Measurements from ENCODE around the gene MIAT. TPM values are rescaled to one million over a fixed set of nuclear protein-coding genes. Genes with fewer than 3 reads are reported as not detected.

Gene MIAT
- total RNA-seq, 2 experiments from 2014 or later = 51.8 to 51.9 TPM

- Mint-ChIP-seq H3K36me3 (ENCODE audit: low read depth) (peaks cover 31% of the 10 kb centered on the region), H3K27ac (peak overlapping the region; percentile 100), H3K27me3 (ENCODE audit: low read depth) (no peaks in the 10 kb centered on the region), H3K4me1 (ENCODE audit: low read depth) (peaks cover 77% of the 10 kb centered on the region), H3K4me3 (peak overlapping the region; percentile 95), H3K9me3 (no peaks in the 10 kb centered on the region)
- peak; percentile 76 for DNase-seq
- intact Hi-C loops (cut with micrococcal nuclease) = loop anchor here (2.0 to 10.0 kb wide), 2 partner anchors 379 to 1131 kb away; partner anchors contain the start of gene MN1
- CTCF ChIA-PET = interaction anchor here (0.6 to 2.2 kb wide), 4 partner anchors 32 to 189 kb away, joined by 3 to 5 read pairs (median 3); partner anchors contain the start of genes SRRD and TFIP11
These were observed 16.1 kb downstream of the MIAT start for GRCh38 chr22:26673486-26673885.

- Mint-ChIP-seq H3K9me3 (no peaks in the 10 kb centered on the region), H3K27ac (peak overlapping the region; percentile 100), H3K4me1 (ENCODE audit: low read depth) (peaks cover 76% of the 10 kb centered on the region), H3K4me3 (peak overlapping the region; percentile 95), H3K27me3 (ENCODE audit: low read depth) (no peaks in the 10 kb centered on the region), H3K36me3 (ENCODE audit: low read depth) (peaks cover 24% of the 10 kb centered on the region)
- CTCF ChIA-PET = interaction anchor here (0.5 to 2.2 kb wide), 8 partner anchors 14 to 1345 kb away, joined by 3 to 5 read pairs (median 3); partner anchors contain the start of gene SRRD
- peak; percentile 52 for DNase-seq
- intact Hi-C loops (cut with micrococcal nuclease) = loop anchor here (5.0 to 10.0 kb wide), 2 partner anchors 1130 to 1333 kb away; partner anchors contain the start of gene MN1
These were observed 17.1 kb downstream of the MIAT start for GRCh38 chr22:26674211-26675190.

DNA sequence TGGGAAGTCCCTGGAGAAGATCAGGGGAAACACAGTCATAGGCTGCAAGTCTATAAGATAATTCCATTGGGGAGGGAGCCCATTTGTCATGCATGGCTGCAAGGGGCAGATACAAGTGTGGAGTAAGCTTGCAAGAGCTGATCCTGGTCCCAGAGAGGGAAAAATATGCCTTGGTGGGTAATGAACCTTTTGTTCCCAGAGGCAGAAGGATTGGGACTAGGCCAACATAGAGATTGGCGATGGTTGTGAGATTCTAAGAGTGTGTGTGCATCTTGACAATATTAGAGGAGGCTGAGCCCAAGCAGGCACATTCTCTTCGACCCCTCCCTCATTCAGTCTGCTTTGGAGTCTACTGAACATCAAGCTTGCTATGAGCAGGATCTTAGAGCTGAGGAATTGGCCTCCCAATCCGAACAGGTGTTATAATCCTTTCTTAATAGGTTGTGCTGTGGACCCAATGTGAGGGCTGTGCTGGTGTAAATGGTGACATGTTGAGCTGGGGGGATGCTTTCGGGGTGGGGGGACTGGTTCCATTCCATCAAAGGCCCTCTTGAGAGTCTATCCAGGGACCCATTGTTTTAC, 18.4 kb downstream of the MIAT start:
- CTCF ChIA-PET = interaction anchor here (0.6 kb wide), 1 partner anchor 1129 kb away, joined by 5 read pairs; no protein-coding TSS in a partner anchor
- peaks cover 22% of the 10 kb centered on the region for H3K36me3 Mint-ChIP-seq (ENCODE audit: low read depth)

GRCh38 chr22:26677217-26677616, 19.8 kb downstream of the MIAT start:
- Mint-ChIP-seq H3K4me1 (ENCODE audit: low read depth) (peaks cover 57% of the 10 kb centered on the region), H3K27me3 (ENCODE audit: low read depth) (no peaks in the 10 kb centered on the region), H3K36me3 (ENCODE audit: low read depth) (peaks cover 36% of the 10 kb centered on the region), H3K9me3 (no peaks in the 10 kb centered on the region), H3K4me3 (no peak overlapping the region), H3K27ac (no peak overlapping the region)
- CTCF ChIA-PET = no interaction called here
- intact Hi-C loops (cut with micrococcal nuclease) = loop anchor here (5.0 to 10.0 kb wide), 2 partner anchors 1128 to 1330 kb away; partner anchors contain the start of gene MN1
- no peak for DNase-seq

More for the DNA sequence above, 18.4 kb downstream of the MIAT start:
- H3K4me1 Mint-ChIP-seq (ENCODE audit: low read depth) = peaks cover 71% of the 10 kb centered on the region
- peak overlapping the region; percentile 95 for H3K4me3 Mint-ChIP-seq
- no peak for DNase-seq
- H3K27me3 Mint-ChIP-seq (ENCODE audit: low read depth) = no peaks in the 10 kb centered on the region
- H3K27ac Mint-ChIP-seq = peak overlapping the region; percentile 100
- intact Hi-C loops (cut with micrococcal nuclease) = loop anchor here (5.0 to 10.0 kb wide), 2 partner anchors 1129 to 1332 kb away; partner anchors contain the start of gene MN1
- H3K9me3 Mint-ChIP-seq = no peaks in the 10 kb centered on the region

GRCh38 chr22:26679003-26679629, 21.7 kb downstream of the MIAT start:
- peak; percentile 87 for DNase-seq
- Mint-ChIP-seq H3K4me1 (ENCODE audit: low read depth) (peaks cover 58% of the 10 kb centered on the region), H3K27ac (no peak overlapping the region), H3K4me3 (no peak overlapping the region), H3K9me3 (no peaks in the 10 kb centered on the region), H3K36me3 (ENCODE audit: low read depth) (peaks cover 40% of the 10 kb centered on the region), H3K27me3 (ENCODE audit: low read depth) (no peaks in the 10 kb centered on the region)
- intact Hi-C loops (cut with micrococcal nuclease) = loop anchor here (5.0 to 10.0 kb wide), 2 partner anchors 1126 to 1328 kb away; partner anchors contain the start of gene MN1
- CTCF ChIA-PET = interaction anchor here (0.6 to 2.6 kb wide), 15 partner anchors 12 to 1264 kb away, joined by 3 to 14 read pairs (median 3); partner anchors contain the start of genes HPS4, SRRD and TFIP11

DNA sequence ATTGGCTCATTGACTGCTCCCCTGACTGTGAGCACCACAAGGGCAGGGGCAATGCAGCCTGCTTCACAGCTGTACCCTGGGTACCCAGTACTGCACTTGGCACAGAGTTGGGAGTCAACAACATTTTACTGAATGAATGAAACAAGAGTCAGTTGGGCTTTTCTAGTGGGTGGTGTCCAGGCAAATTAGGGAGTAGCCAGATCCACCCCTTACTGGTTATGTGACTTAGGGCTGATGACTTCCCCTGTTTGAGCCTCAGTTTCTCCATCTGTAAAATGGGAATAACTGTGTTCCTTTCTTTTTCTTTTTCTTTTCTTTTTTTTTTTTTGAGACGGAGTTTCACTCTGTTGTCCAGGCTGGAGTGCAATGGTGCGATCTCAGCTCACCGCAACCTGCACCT, 23.1 kb downstream of the MIAT start:
- CTCF ChIA-PET = interaction anchor here (2.6 kb wide), 1 partner anchor 11 kb away, joined by 14 read pairs; no protein-coding TSS in a partner anchor
- DNase-seq = no peak
- H3K27me3 Mint-ChIP-seq (ENCODE audit: low read depth) = no peaks in the 10 kb centered on the region
- intact Hi-C loops (cut with micrococcal nuclease) = no loop called here
- no peaks in the 10 kb centered on the region for H3K9me3 Mint-ChIP-seq
- H3K4me1 Mint-ChIP-seq (ENCODE audit: low read depth) = peaks cover 50% of the 10 kb centered on the region
- peaks cover 28% of the 10 kb centered on the region for H3K36me3 Mint-ChIP-seq (ENCODE audit: low read depth)
- H3K4me3 Mint-ChIP-seq = no peak overlapping the region
- no peak overlapping the region for H3K27ac Mint-ChIP-seq

- peaks cover 23% of the 10 kb centered on the region for H3K36me3 Mint-ChIP-seq (ENCODE audit: low read depth)
- H3K4me3 Mint-ChIP-seq = no peak overlapping the region
- no peaks in the 10 kb centered on the region for H3K27me3 Mint-ChIP-seq (ENCODE audit: low read depth)
- peaks cover 43% of the 10 kb centered on the region for H3K4me1 Mint-ChIP-seq (ENCODE audit: low read depth)
- CTCF ChIA-PET = interaction anchor here (0.6 kb wide), 1 partner anchor 1265 kb away, joined by 4 read pairs; no protein-coding TSS in a partner anchor
- H3K9me3 Mint-ChIP-seq = no peaks in the 10 kb centered on the region
- DNase-seq = no peak
- no peak overlapping the region for H3K27ac Mint-ChIP-seq
- intact Hi-C loops (cut with micrococcal nuclease) = no loop called here
These were observed 24.0 kb downstream of the MIAT start for GRCh38 chr22:26681395-26681821.

GRCh38 chr22:26684168-26684567, 26.8 kb downstream of the MIAT start:
- Mint-ChIP-seq H3K9me3 (no peaks in the 10 kb centered on the region), H3K4me3 (no peak overlapping the region), H3K27me3 (ENCODE audit: low read depth) (no peaks in the 10 kb centered on the region), H3K4me1 (ENCODE audit: low read depth) (peaks cover 37% of the 10 kb centered on the region), H3K27ac (no peak overlapping the region), H3K36me3 (ENCODE audit: low read depth) (peaks cover 31% of the 10 kb centered on the region)
- intact Hi-C loops (cut with micrococcal nuclease) = no loop called here
- DNase-seq = no peak
- CTCF ChIA-PET = no interaction called here

DNA sequence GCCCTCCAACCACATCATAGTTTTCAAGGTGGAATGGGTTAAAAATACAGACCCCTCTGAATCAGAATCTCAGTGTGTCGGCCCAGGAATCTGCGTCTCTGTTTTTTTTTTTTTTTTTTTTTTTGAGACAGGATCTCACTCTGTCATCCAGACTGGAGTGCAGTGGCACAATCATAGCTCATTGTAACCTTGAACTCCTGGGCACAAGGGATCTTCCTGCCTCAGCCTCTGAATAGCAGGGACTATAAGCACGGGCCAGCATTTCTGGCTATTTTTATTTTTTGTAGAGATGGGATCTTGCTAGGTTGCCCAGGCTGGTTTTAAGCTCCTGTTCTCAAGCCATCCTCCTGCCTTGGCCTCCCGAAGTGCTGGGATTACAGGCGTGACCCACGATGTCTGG, 28.2 kb downstream of the MIAT start:
- no peaks in the 10 kb centered on the region for H3K27me3 Mint-ChIP-seq (ENCODE audit: low read depth)
- H3K4me1 Mint-ChIP-seq (ENCODE audit: low read depth) = peaks cover 45% of the 10 kb centered on the region
- intact Hi-C loops (cut with micrococcal nuclease) = no loop called here
- CTCF ChIA-PET = no interaction called here
- no peak for DNase-seq
- no peaks in the 10 kb centered on the region for H3K9me3 Mint-ChIP-seq
- H3K4me3 Mint-ChIP-seq = no peak overlapping the region
- H3K27ac Mint-ChIP-seq = no peak overlapping the region
- peaks cover 31% of the 10 kb centered on the region for H3K36me3 Mint-ChIP-seq (ENCODE audit: low read depth)

GRCh38 chr22:26687439-26687838, 30.1 kb downstream of the MIAT start:
- Mint-ChIP-seq H3K27me3 (ENCODE audit: low read depth) (no peaks in the 10 kb centered on the region), H3K4me3 (no peak overlapping the region), H3K27ac (no peak overlapping the region), H3K4me1 (ENCODE audit: low read depth) (peaks cover 59% of the 10 kb centered on the region), H3K9me3 (no peaks in the 10 kb centered on the region), H3K36me3 (ENCODE audit: low read depth) (peaks cover 16% of the 10 kb centered on the region)
- DNase-seq = no peak
- intact Hi-C loops (cut with micrococcal nuclease) = no loop called here
- CTCF ChIA-PET = interaction anchor here (0.6 kb wide), 1 partner anchor 10 kb away, joined by 3 read pairs; no protein-coding TSS in a partner anchor

DNA sequence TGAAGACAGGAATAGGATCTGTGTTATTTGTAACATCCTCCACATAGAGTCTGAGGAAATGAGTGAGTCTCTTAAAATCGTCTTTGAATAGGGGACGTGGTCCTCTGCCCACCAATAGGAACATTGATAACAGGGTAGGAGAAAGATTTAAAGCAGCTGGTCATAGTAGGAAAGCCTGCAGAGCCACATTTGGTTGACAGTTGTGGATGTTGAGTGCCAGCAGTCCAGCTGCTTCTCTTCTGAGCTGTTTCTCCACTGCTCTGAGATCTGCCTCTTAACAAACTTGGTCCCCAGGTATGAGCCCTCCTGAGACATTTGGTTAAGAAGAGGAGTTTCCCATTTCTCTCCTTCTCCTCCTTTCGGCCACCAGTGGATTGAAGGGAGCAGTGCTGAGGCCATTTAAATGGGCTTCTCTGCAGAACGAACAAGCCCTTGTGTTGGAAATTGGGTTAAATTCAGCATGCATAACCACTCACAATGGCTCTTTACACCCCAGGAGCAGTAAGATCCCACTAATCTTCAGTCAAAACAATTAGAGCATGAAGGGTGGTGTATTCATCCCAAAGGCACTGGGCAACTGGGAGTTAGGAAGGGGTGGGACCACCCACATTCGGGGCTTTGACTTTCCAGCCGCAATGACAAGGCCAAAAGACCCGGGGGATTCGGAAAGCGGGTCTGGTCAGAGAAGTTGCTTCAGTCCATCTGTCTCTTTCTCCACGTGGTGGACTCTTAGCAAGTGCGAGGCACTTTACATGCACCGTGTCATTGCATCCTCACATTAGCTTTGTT, 32.3 kb downstream of the MIAT start:
- Mint-ChIP-seq H3K36me3 (ENCODE audit: low read depth) (peaks cover 15% of the 10 kb centered on the region), H3K9me3 (no peaks in the 10 kb centered on the region), H3K4me1 (ENCODE audit: low read depth) (peaks cover 47% of the 10 kb centered on the region), H3K27me3 (ENCODE audit: low read depth) (no peaks in the 10 kb centered on the region), H3K4me3 (no peak overlapping the region), H3K27ac (no peak overlapping the region)
- intact Hi-C loops (cut with micrococcal nuclease) = no loop called here
- no peak for DNase-seq
- CTCF ChIA-PET = interaction anchor here (3.6 kb wide), 1 partner anchor 10 kb away, joined by 14 read pairs; no protein-coding TSS in a partner anchor
